Endothelial cell of umbilical vein (primary cell): ENCODE measurements around the gene DUSP22.

ENCODE experiments used
- CTCF ChIP-seq, 2 donors: IDR thresholded peaks; 1 replicate in 1 of 2; 2 replicates in 1 of 2; pipeline ENCODE4 v1.5.1; 2011; ENCODE audit warnings: low read length in 2 of 2, mild to moderate bottlenecking in 2 of 2, moderate library complexity in 2 of 2, control low read depth in 1 of 2, inconsistent platforms in 1 of 2, low read depth in 1 of 2; ENCODE audit not compliant: insufficient read depth in 1 of 2; ENCODE audit errors: extremely low read depth in 1 of 2
- EZH2 ChIP-seq: IDR thresholded peaks from 2 replicates; pipeline ENCODE4 v1.6.1; 2012; ENCODE audit warnings: borderline replicate concordance, low read depth, mild to moderate bottlenecking, moderate library complexity, low read length, inconsistent platforms; ENCODE audit not compliant: severe bottlenecking
- FOS ChIP-seq: IDR thresholded peaks from 2 replicates; pipeline ENCODE4 v1.6.1; 2011; ENCODE audit warnings: mild to moderate bottlenecking, low read length, moderate library complexity, borderline replicate concordance; ENCODE audit not compliant: insufficient read depth
- GATA2 ChIP-seq: IDR thresholded peaks from 2 replicates; pipeline ENCODE4 v1.7.0; 2011; ENCODE audit warnings: low read depth, mild to moderate bottlenecking, moderate library complexity, mixed read lengths, low read length; ENCODE audit not compliant: insufficient read length, insufficient read depth
- JUN ChIP-seq: IDR thresholded peaks from 2 replicates; pipeline ENCODE4 v1.6.1; 2011; ENCODE audit warnings: borderline replicate concordance, low read depth; ENCODE audit not compliant: insufficient read length, insufficient read depth
- MAX ChIP-seq: IDR thresholded peaks from 2 replicates; pipeline ENCODE4 v1.6.1; 2011; ENCODE audit not compliant: insufficient read depth, insufficient read length
- MYC ChIP-seq: IDR thresholded peaks from one replicate; pipeline ENCODE4 v1.6.1; 2011; ENCODE audit warnings: mild to moderate bottlenecking, low read depth, low read length
- POLR2A ChIP-seq: IDR thresholded peaks from 2 replicates; pipeline ENCODE4 v1.6.1; 2012; ENCODE audit warnings: low read depth, mild to moderate bottlenecking, control low read depth, low read length
- POLR2AphosphoS5 ChIP-seq: IDR thresholded peaks from 2 replicates; pipeline ENCODE4 v1.6.1; 2012; ENCODE audit warnings: low read depth, mild to moderate bottlenecking, control low read depth, low read length, moderate library complexity; ENCODE audit not compliant: insufficient read depth

GRCh38 chr6:360764-361373 is 68.6 kb downstream of the DUSP22 start:
- TF ChIP-seq POLR2A = no peak
- TF ChIP-seq EZH2 = no peak
- no peak for TF ChIP-seq CTCF (IDR thresholded peaks at IDR 0.05; ENCODE audit: extremely low read depth in 1 of 2, insufficient read depth in 1 of 2, low read depth in 1 of 2, low read length in 2 of 2)
- TF ChIP-seq MAX = no peak
- TF ChIP-seq FOS = no peak
- TF ChIP-seq POLR2AphosphoS5 = no peak
- no peak for TF ChIP-seq GATA2
- TF ChIP-seq MYC = no peak
- no peak for TF ChIP-seq JUN
